Neural cell (in vitro differentiated cells): Measurements from ENCODE around the gene NDUFB7. TPM values are rescaled to one million over a fixed set of nuclear protein-coding genes. Genes with fewer than 3 reads are reported as not detected.

Experiments used
- H2AFZ ChIP-seq: fragments of 200-600, 300-800 bp; sonication (generic), shearing (Covaris generic); 2 replicates; pipeline ENCODE4 v1.6.0; 2014; ENCODE audit warnings: low read depth, mild to moderate bottlenecking, antibody characterized with exemption, low read length, moderate library complexity
- H3F3A ChIP-seq: fragments of 200-600 bp; shearing (Covaris generic); 2 replicates; pipeline ENCODE4 v1.6.1; 2016; ENCODE audit warnings: mild to moderate bottlenecking, moderate library complexity, mixed read lengths, antibody characterized with exemption, low read length; ENCODE audit not compliant: insufficient read depth, poor library complexity, severe bottlenecking
- H3K27ac ChIP-seq: fragments of 200-600, 300-800 bp; sonication (generic), shearing (Covaris generic); 2 replicates; pipeline ENCODE4 v1.5.1; 2014; ENCODE audit warnings: mild to moderate bottlenecking, low read length, moderate library complexity
- H3K27me3 ChIP-seq: fragments of 300-800, 200-600 bp; sonication (generic), shearing (Covaris generic); 2 replicates; pipeline ENCODE4 v1.6.0; 2014; ENCODE audit warnings: mild to moderate bottlenecking, low read depth, low read length, moderate library complexity; ENCODE audit not compliant: insufficient read depth
- H3K36me3 ChIP-seq: fragments of 300-800, 200-600 bp; sonication (generic), shearing (Covaris generic); 2 replicates; pipeline ENCODE4 v1.5.1; 2014; ENCODE audit warnings: mild to moderate bottlenecking, antibody characterized with exemption, low read length, moderate library complexity; ENCODE audit not compliant: insufficient read depth
- H3K4me2 ChIP-seq: fragments of 300-800, 200-600 bp; sonication (generic), shearing (Covaris generic); 2 replicates; pipeline ENCODE4 v1.6.0; 2014; ENCODE audit warnings: mild to moderate bottlenecking, low read length
- H3K4me3 ChIP-seq: fragments of 300-800, 200-600 bp; sonication (generic), shearing (Covaris generic); 2 replicates; pipeline ENCODE4 v1.5.1; 2014; ENCODE audit warnings: mild to moderate bottlenecking, low read length, moderate library complexity
- H3K79me2 ChIP-seq: fragments of 200-600 bp; shearing (Covaris generic); replicated peaks from 2 replicates; pipeline ENCODE4 v1.6.0; 2014; ENCODE audit warnings: mild to moderate bottlenecking, low read length, moderate library complexity; ENCODE audit not compliant: insufficient read depth
- H3K9ac ChIP-seq: fragments of 300-800, 200-600 bp; sonication (generic), shearing (Covaris generic); 2 replicates; pipeline ENCODE4 v1.6.1; 2016; ENCODE audit warnings: mild to moderate bottlenecking, low read length, mixed read lengths
- H3K9me2 ChIP-seq: fragments of 200-600 bp; shearing (Covaris generic); 2 replicates; pipeline ENCODE4 v1.6.1; 2016; ENCODE audit warnings: mild to moderate bottlenecking, low read length, mixed read lengths; ENCODE audit not compliant: insufficient read depth
- H3K9me3 ChIP-seq: fragments of 200-600, 300-800 bp; sonication (generic), shearing (Covaris generic); 2 replicates; pipeline ENCODE4 v1.6.1; 2016; ENCODE audit warnings: mild to moderate bottlenecking, mixed run types, low read length, moderate library complexity, mixed read lengths
- H4K20me1 ChIP-seq: fragments of 200-600 bp; shearing (Covaris generic); 2 replicates; pipeline ENCODE4 v1.6.1; 2016; ENCODE audit warnings: mild to moderate bottlenecking, mixed run types; ENCODE audit not compliant: insufficient read depth
- EP300 ChIP-seq: fragments of 450-650 bp; conservative IDR thresholded peaks from 2 replicates; pipeline ENCODE4 v1.6.1; 2014; ENCODE audit warnings: antibody characterized with exemption, mild to moderate bottlenecking, moderate library complexity; ENCODE audit not compliant: poor library complexity, severe bottlenecking
- EZH2 ChIP-seq: fragments of 200-600, 300-800 bp; shearing (Covaris generic), sonication (generic); IDR thresholded peaks from 2 replicates; pipeline ENCODE4 v1.6.1; 2014; ENCODE audit warnings: antibody characterized with exemption, low read length, borderline replicate concordance, mild to moderate bottlenecking; ENCODE audit not compliant: insufficient read depth, poor library complexity, severe bottlenecking
- MXI1 ChIP-seq: fragments of 450-650 bp; conservative IDR thresholded peaks from 2 replicates; pipeline ENCODE4 v1.6.1; 2014; ENCODE audit warnings: antibody characterized with exemption, mild to moderate bottlenecking; ENCODE audit not compliant: poor library complexity, severe bottlenecking
- POLR2AphosphoS5 ChIP-seq: IDR thresholded peaks from 2 replicates; pipeline ENCODE4 v1.6.1; 2012
- RAD21 ChIP-seq: fragments of 450-650 bp; conservative IDR thresholded peaks from 2 replicates; pipeline ENCODE4 v1.6.1; 2014; ENCODE audit warnings: antibody characterized with exemption, mild to moderate bottlenecking, moderate library complexity
- SMC3 ChIP-seq: fragments of 450-650 bp; conservative IDR thresholded peaks from 2 replicates; pipeline ENCODE4 v1.6.1; 2014; ENCODE audit warnings: antibody characterized with exemption, mild to moderate bottlenecking, moderate library complexity; ENCODE audit not compliant: poor library complexity
- TAF1 ChIP-seq: IDR thresholded peaks from 2 replicates; pipeline ENCODE4 v1.6.1; 2012; ENCODE audit warnings: low read depth
- polyA minus RNA-seq: library from RNA; depleted of rRNA, polyadenylated mRNA; stranded (reverse); fragments of >200 nt; gene quantifications from 2 replicates; pipeline ENCODE4 v1.2.3, GENCODE V29; 2014
- polyA plus RNA-seq: library from polyadenylated mRNA; depleted of rRNA; stranded (reverse); fragments of >200 nt; gene quantifications from 2 replicates; pipeline ENCODE4 v1.2.3, GENCODE V29; 2014
- TF ChIP-seq, protein P1 (sequence below): fragments of 450-650 bp; IDR thresholded peaks from 2 replicates; pipeline ENCODE4 v1.5.1; 2014; ENCODE audit warnings: antibody characterized with exemption, mild to moderate bottlenecking, moderate library complexity; ENCODE audit not compliant: poor library complexity, severe bottlenecking
- TF ChIP-seq, protein P2 (sequence below): IDR thresholded peaks from 2 replicates; pipeline ENCODE4 v1.6.1; 2012; ENCODE audit warnings: borderline replicate concordance

NDUFB7 gene
- polyA plus RNA-seq (615 and 696 TPM in 2 replicates), polyA minus RNA-seq (124 and 130 TPM in 2 replicates)

DNA sequence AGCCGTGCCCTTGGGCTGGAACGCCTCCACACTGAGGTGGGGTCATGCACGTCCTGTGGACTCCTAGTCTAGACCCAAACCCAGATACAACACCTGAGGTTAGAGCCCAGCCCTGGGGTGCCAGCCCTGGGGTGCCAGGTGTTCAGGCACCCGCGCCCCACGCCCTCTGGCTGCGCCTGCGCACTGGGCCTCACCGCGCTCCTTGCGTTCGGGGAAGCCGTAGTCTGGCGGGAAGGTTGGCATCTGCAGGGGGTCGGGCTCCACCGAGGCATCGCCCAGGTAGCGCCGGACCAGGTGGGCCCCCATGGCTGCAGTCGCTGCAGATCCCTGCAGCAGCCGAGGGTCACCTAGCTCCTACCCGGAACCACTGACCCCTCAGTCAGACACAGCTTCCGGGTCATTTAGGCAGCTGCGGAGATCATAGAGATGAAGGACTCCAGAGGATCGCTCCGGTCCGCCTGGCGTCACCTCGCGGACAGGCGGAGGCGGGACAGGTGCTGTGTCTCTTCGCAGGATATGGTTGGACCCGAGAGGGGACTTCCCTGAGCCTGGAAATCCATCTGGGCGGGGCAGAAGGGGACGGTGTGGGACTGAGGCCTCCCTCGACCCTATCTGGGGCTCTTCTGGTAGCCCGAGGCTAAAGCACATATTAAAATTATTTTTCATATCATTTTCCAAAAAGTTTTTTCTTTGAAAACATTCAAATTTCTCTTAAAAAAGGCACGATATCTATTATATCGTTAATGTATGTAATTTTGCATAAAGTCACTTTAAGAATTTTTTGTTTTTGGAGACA lies at the start of gene NDUFB7:
Gene NDUFB7, minus strand, starts transcription at position 372 of the 796 bp plus-strand sequence. Its CDS starts 66 bp downstream, at position 306.
- TF ChIP-seq, protein P1, sequence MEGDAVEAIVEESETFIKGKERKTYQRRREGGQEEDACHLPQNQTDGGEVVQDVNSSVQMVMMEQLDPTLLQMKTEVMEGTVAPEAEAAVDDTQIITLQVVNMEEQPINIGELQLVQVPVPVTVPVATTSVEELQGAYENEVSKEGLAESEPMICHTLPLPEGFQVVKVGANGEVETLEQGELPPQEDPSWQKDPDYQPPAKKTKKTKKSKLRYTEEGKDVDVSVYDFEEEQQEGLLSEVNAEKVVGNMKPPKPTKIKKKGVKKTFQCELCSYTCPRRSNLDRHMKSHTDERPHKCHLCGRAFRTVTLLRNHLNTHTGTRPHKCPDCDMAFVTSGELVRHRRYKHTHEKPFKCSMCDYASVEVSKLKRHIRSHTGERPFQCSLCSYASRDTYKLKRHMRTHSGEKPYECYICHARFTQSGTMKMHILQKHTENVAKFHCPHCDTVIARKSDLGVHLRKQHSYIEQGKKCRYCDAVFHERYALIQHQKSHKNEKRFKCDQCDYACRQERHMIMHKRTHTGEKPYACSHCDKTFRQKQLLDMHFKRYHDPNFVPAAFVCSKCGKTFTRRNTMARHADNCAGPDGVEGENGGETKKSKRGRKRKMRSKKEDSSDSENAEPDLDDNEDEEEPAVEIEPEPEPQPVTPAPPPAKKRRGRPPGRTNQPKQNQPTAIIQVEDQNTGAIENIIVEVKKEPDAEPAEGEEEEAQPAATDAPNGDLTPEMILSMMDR: peak; percentile 95
- peak; percentile 61 for TF ChIP-seq SMC3
- peak; percentile 50 for TF ChIP-seq RAD21
- no peak for TF ChIP-seq TAF1
- TF ChIP-seq, protein P2, sequence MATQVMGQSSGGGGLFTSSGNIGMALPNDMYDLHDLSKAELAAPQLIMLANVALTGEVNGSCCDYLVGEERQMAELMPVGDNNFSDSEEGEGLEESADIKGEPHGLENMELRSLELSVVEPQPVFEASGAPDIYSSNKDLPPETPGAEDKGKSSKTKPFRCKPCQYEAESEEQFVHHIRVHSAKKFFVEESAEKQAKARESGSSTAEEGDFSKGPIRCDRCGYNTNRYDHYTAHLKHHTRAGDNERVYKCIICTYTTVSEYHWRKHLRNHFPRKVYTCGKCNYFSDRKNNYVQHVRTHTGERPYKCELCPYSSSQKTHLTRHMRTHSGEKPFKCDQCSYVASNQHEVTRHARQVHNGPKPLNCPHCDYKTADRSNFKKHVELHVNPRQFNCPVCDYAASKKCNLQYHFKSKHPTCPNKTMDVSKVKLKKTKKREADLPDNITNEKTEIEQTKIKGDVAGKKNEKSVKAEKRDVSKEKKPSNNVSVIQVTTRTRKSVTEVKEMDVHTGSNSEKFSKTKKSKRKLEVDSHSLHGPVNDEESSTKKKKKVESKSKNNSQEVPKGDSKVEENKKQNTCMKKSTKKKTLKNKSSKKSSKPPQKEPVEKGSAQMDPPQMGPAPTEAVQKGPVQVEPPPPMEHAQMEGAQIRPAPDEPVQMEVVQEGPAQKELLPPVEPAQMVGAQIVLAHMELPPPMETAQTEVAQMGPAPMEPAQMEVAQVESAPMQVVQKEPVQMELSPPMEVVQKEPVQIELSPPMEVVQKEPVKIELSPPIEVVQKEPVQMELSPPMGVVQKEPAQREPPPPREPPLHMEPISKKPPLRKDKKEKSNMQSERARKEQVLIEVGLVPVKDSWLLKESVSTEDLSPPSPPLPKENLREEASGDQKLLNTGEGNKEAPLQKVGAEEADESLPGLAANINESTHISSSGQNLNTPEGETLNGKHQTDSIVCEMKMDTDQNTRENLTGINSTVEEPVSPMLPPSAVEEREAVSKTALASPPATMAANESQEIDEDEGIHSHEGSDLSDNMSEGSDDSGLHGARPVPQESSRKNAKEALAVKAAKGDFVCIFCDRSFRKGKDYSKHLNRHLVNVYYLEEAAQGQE: peak; percentile 83
- no peak for TF ChIP-seq EZH2
- peak; percentile 70 for TF ChIP-seq EP300
- TF ChIP-seq POLR2AphosphoS5: peak; percentile 98
- TF ChIP-seq MXI1: peak; percentile 87
- peaks cover 15% of the 10 kb centered on the region for H3K79me2 ChIP-seq
- H2AFZ ChIP-seq: peak within 1 kb of the TSS; percentile 98
- peak within 1 kb of the TSS; percentile 67 for H3K4me2 ChIP-seq
- H3K9ac ChIP-seq: peak within 1 kb of the TSS; percentile 82
- no peaks in the 10 kb centered on the region for H3K27me3 ChIP-seq
- H3K36me3 ChIP-seq: no peaks in the 10 kb centered on the region
- peak within 1 kb of the TSS; percentile 73 for H3K4me3 ChIP-seq
- no peaks in the 10 kb centered on the region for H3F3A ChIP-seq
- peak within 1 kb of the TSS; percentile 65 for H3K27ac ChIP-seq
- no peaks in the 10 kb centered on the region for H3K9me2 ChIP-seq
- H3K9me3 ChIP-seq: no peaks in the 10 kb centered on the region
- no peaks in the 10 kb centered on the region for H4K20me1 ChIP-seq

DNA sequence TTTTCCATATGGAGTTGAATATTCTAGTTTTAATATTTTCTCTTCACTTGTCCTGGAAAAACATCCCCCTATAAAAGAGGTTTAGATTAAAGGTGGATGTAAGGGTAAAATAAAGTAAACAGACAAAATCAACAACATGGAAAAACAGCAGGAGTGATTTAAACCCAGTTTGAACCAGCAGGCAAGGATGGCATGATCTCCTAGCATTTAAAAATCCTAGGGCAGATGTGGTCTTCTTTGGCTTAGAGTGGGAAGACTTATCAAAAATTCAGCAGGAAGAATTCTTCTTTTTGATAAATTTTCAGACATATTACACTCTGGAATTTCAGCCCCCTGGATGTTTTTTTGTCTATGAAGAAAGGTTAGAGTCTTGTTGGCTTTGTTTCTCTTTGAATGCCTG lies 47.5 kb upstream of the NDUFB7 start:
- H3K79me2 ChIP-seq: no peaks in the 10 kb centered on the region
- H2AFZ ChIP-seq: no peak overlapping the region
- peaks cover 5% of the 10 kb centered on the region for H3K9me3 ChIP-seq
- no peaks in the 10 kb centered on the region for H3F3A ChIP-seq
- H3K4me3 ChIP-seq: no peak overlapping the region
- H4K20me1 ChIP-seq: no peaks in the 10 kb centered on the region
- H3K36me3 ChIP-seq: no peaks in the 10 kb centered on the region
- H3K9me2 ChIP-seq: no peaks in the 10 kb centered on the region
- H3K4me2 ChIP-seq: no peak overlapping the region
- no peak overlapping the region for H3K27ac ChIP-seq
- H3K27me3 ChIP-seq: no peaks in the 10 kb centered on the region
- TF ChIP-seq, protein P2: no peak
- no peak for TF ChIP-seq SMC3
- no peak for TF ChIP-seq MXI1
- no peak for TF ChIP-seq RAD21
- TF ChIP-seq EZH2: no peak
- no peak for TF ChIP-seq POLR2AphosphoS5
- no peak for TF ChIP-seq TAF1
- TF ChIP-seq EP300: no peak
- TF ChIP-seq, protein P1: no peak
- no peak overlapping the region for H3K9ac ChIP-seq
